Stomach smooth muscle (tissue), 2 donors: ENCODE measurements around the gene KSR1.

Source experiments
- H3K27ac ChIP-seq: one replicate; pipeline ENCODE4 v1.7.0; 2013; ENCODE audit warnings: mild to moderate bottlenecking, low read length, inconsistent platforms
- H3K27me3 ChIP-seq, 2 donors: one replicate each; pipeline ENCODE4 v1.7.0; 2013; ENCODE audit warnings: low read length in 2 of 2; ENCODE audit not compliant: insufficient read depth in 2 of 2, control insufficient read depth in 1 of 2
- H3K36me3 ChIP-seq, 2 donors: one replicate each; pipeline ENCODE4 v1.7.0; 2013; ENCODE audit warnings: low read length in 2 of 2; ENCODE audit not compliant: control insufficient read depth in 2 of 2, insufficient read depth in 2 of 2
- H3K4me1 ChIP-seq: one replicate; pipeline ENCODE4 v1.7.0; 2013; ENCODE audit warnings: low read length; ENCODE audit not compliant: control insufficient read depth, insufficient read depth
- H3K4me3 ChIP-seq, 2 donors: one replicate each; pipeline ENCODE4 v1.7.0; 2013; ENCODE audit warnings: low read length in 2 of 2
- H3K9ac ChIP-seq, 2 donors: one replicate each; pipeline ENCODE4 v1.7.0; 2013; ENCODE audit warnings: low read length in 2 of 2, mild to moderate bottlenecking in 1 of 2
- H3K9me3 ChIP-seq, 2 donors: one replicate each; pipeline ENCODE4 v1.7.0; 2013; ENCODE audit warnings: low read length in 2 of 2; ENCODE audit not compliant: control insufficient read depth in 2 of 2
- donor health status: healthy.
- donor health status: Pancreatic carcinoma.

The KSR1 gene

GRCh38 chr17:27582696-27583095 lies 126.4 kb downstream of the KSR1 start:
- no peak overlapping the region for H3K27ac ChIP-seq
- no peak overlapping the region for H3K9ac ChIP-seq
- H3K4me1 ChIP-seq = peaks cover 7% of the 10 kb centered on the region
- no peaks in the 10 kb centered on the region for H3K27me3 ChIP-seq
- no peaks in the 10 kb centered on the region for H3K9me3 ChIP-seq
- no peak overlapping the region for H3K4me3 ChIP-seq
- H3K36me3 ChIP-seq = peaks cover 0 to 5% of the 10 kb centered on the region in 2 donors

- H3K27me3 ChIP-seq = no peaks in the 10 kb centered on the region
- H3K36me3 ChIP-seq = peaks cover 4 to 14% of the 10 kb centered on the region in 2 donors
- H3K9me3 ChIP-seq = no peaks in the 10 kb centered on the region
- H3K9ac ChIP-seq = no peak overlapping the region
- no peak overlapping the region for H3K4me3 ChIP-seq
- no peak overlapping the region for H3K27ac ChIP-seq
- no peaks in the 10 kb centered on the region for H3K4me1 ChIP-seq
These were observed 129.0 kb downstream of the KSR1 start for GRCh38 chr17:27585153-27585681.

- H3K27ac ChIP-seq = no peak overlapping the region
- H3K36me3 ChIP-seq = peaks cover 4 to 14% of the 10 kb centered on the region in 2 donors
These were observed 129.5 kb downstream of the KSR1 start for GRCh38 chr17:27585792-27586191.

GRCh38 chr17:27586203-27586721 lies 130.0 kb downstream of the KSR1 start:
- H3K27me3 ChIP-seq = no peaks in the 10 kb centered on the region
- H3K9me3 ChIP-seq = no peaks in the 10 kb centered on the region
- peaks cover 4 to 14% of the 10 kb centered on the region in 2 donors for H3K36me3 ChIP-seq
- no peak overlapping the region for H3K27ac ChIP-seq
- H3K4me3 ChIP-seq = no peak overlapping the region
- H3K4me1 ChIP-seq = no peaks in the 10 kb centered on the region
- no peak overlapping the region for H3K9ac ChIP-seq

More at GRCh38 chr17:27585792-27586191, 129.5 kb downstream of the KSR1 start:
- Histone ChIP-seq H3K4me3 (no peak overlapping the region), H3K9ac (no peak overlapping the region), H3K27me3 (no peaks in the 10 kb centered on the region), H3K4me1 (no peaks in the 10 kb centered on the region), H3K9me3 (no peaks in the 10 kb centered on the region)

GRCh38 chr17:27588354-27588753 lies 132.1 kb downstream of the KSR1 start:
- no peak overlapping the region for H3K9ac ChIP-seq
- H3K9me3 ChIP-seq = no peaks in the 10 kb centered on the region
- H3K36me3 ChIP-seq = peaks cover 6 to 18% of the 10 kb centered on the region in 2 donors
- no peaks in the 10 kb centered on the region for H3K4me1 ChIP-seq
- H3K27ac ChIP-seq = no peak overlapping the region
- no peak overlapping the region for H3K4me3 ChIP-seq
- H3K27me3 ChIP-seq = no peaks in the 10 kb centered on the region

- Histone ChIP-seq H3K4me1 (no peaks in the 10 kb centered on the region), H3K9ac (no peak overlapping the region), H3K36me3 (peaks cover 11 to 18% of the 10 kb centered on the region in 2 donors), H3K27me3 (no peaks in the 10 kb centered on the region), H3K9me3 (no peaks in the 10 kb centered on the region), H3K27ac (no peak overlapping the region), H3K4me3 (no peak overlapping the region)
These were observed 134.6 kb downstream of the KSR1 start for GRCh38 chr17:27590864-27591263.

- Histone ChIP-seq H3K27ac (no peak overlapping the region), H3K4me3 (no peak overlapping the region), H3K27me3 (no peaks in the 10 kb centered on the region), H3K9me3 (no peaks in the 10 kb centered on the region), H3K9ac (no peak overlapping the region), H3K4me1 (no peaks in the 10 kb centered on the region), H3K36me3 (peaks cover 11 to 15% of the 10 kb centered on the region in 2 donors)
These were observed 135.7 kb downstream of the KSR1 start for GRCh38 chr17:27591986-27592385.

GRCh38 chr17:27593232-27593856 lies 137.1 kb downstream of the KSR1 start:
- Histone ChIP-seq H3K9me3 (no peaks in the 10 kb centered on the region), H3K4me1 (no peaks in the 10 kb centered on the region), H3K4me3 (no peak overlapping the region), H3K27me3 (no peaks in the 10 kb centered on the region), H3K27ac (no peak overlapping the region), H3K9ac (no peak overlapping the region), H3K36me3 (peaks cover 14 to 17% of the 10 kb centered on the region in 2 donors)

- H3K4me1 ChIP-seq = no peaks in the 10 kb centered on the region
- no peaks in the 10 kb centered on the region for H3K27me3 ChIP-seq
- peaks cover 12 to 13% of the 10 kb centered on the region in 2 donors for H3K36me3 ChIP-seq
- H3K9ac ChIP-seq = no peak overlapping the region
- H3K27ac ChIP-seq = no peak overlapping the region
- no peaks in the 10 kb centered on the region for H3K9me3 ChIP-seq
- no peak overlapping the region for H3K4me3 ChIP-seq
These were observed 137.6 kb downstream of the KSR1 start for GRCh38 chr17:27593857-27594255.

GRCh38 chr17:27595208-27595607 lies 139.0 kb downstream of the KSR1 start:
- no peak overlapping the region for H3K27ac ChIP-seq
- H3K9me3 ChIP-seq = no peaks in the 10 kb centered on the region
- no peaks in the 10 kb centered on the region for H3K4me1 ChIP-seq
- peaks cover 10 to 12% of the 10 kb centered on the region in 2 donors for H3K36me3 ChIP-seq
- H3K27me3 ChIP-seq = no peaks in the 10 kb centered on the region
- no peak overlapping the region for H3K4me3 ChIP-seq
- H3K9ac ChIP-seq = no peak overlapping the region

- H3K27ac ChIP-seq = no peak overlapping the region
- no peaks in the 10 kb centered on the region for H3K9me3 ChIP-seq
- H3K27me3 ChIP-seq = no peaks in the 10 kb centered on the region
- H3K4me3 ChIP-seq = no peak overlapping the region
- H3K9ac ChIP-seq = no peak overlapping the region
- peaks cover 10 to 16% of the 10 kb centered on the region in 2 donors for H3K36me3 ChIP-seq
- H3K4me1 ChIP-seq = no peaks in the 10 kb centered on the region
These were observed 139.8 kb downstream of the KSR1 start for GRCh38 chr17:27596096-27596495.
